HAP-1 (cell line): ENCODE data around the gene STAG1.
"Not testable (repeated sequence)": the region's sequence is repeated elsewhere in the genome, so short reads cannot be mapped to it uniquely, and the experiment has no call there.

Experiments
- DNase-seq, 2 experiments: peaks; one replicate each; pipeline ENCODE4 v3.0.0-alpha.2; 2016 to 2020; ENCODE audit warnings: low spot score in 2 of 2
- H3K27me3 ChIP-seq: fragments of 250-450 bp; sonication (Bioruptor Pico); 2 replicates; pipeline ENCODE4 v1.5.1; 2020; ENCODE audit warnings: low read depth, mild to moderate bottlenecking, moderate library complexity
- H3K36me3 ChIP-seq: fragments of 250-450 bp; sonication (Bioruptor Pico); replicated peaks from 2 replicates; pipeline ENCODE4 v1.5.1; 2020; ENCODE audit warnings: mild to moderate bottlenecking
- H3K4me1 ChIP-seq: fragments of 250-450 bp; sonication (Bioruptor Pico); 2 replicates; pipeline ENCODE4 v1.5.1; 2020; ENCODE audit warnings: mild to moderate bottlenecking
- H3K4me3 ChIP-seq: fragments of 250-450 bp; sonication (Bioruptor Pico); 2 replicates; pipeline ENCODE4 v1.5.1; 2020; ENCODE audit warnings: mild to moderate bottlenecking, moderate library complexity
- H3K9me3 ChIP-seq: fragments of 250-450 bp; sonication (Bioruptor Pico); 2 replicates; pipeline ENCODE4 v1.5.1; 2020; ENCODE audit warnings: mild to moderate bottlenecking, moderate library complexity
- in situ Hi-C: fragments of 300-500 bp; cut with MboI; formaldehyde crosslinking; loops from 3 replicates; pipeline ENCODE4 v1.14.3; 2020; ENCODE audit warnings: low sequenced_read_pairs, inconsistent platforms, mixed read lengths

STAG1 gene

DNA sequence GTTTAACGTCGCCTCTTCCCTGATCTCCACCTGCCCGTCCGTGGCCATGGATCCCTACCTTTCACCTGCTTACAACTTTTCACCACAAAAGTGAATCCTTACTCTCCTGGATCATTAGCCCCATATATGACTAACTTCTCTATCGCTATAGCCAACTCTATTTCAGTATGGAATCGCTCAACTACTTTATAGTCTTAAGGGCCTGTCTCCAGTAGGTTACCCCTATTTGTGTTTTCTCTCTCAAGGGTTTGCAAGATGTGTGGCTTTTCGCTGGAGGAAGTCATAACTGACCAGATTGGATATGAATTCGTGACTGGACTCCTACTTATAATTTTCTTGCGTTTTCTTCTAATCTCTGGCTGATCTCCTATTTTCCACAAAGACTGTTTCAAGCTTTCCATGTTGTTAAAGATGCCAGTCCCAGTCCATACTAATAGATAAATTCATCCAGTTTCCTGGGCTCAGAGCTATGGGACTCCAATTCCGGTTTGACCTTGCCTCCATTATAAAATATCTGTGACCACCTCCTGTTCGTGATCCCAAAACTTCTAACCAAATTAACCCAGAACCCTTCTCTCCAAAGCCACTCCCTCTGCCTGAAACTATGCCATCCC is 1.3 kb upstream of the STAG1 start:
- H3K4me1 ChIP-seq, result peaks cover 17% of the 10 kb centered on the region
- H3K9me3 ChIP-seq, result no peaks in the 10 kb centered on the region
- peak overlapping the region; percentile 80 for H3K4me3 ChIP-seq
- in situ Hi-C loops, result loop anchor here (10.0 kb wide), 1 partner anchor 261 kb away; no protein-coding TSS in a partner anchor
- H3K27me3 ChIP-seq, result no peaks in the 10 kb centered on the region
- H3K36me3 ChIP-seq, result no peaks in the 10 kb centered on the region
- no peak for DNase-seq

DNA sequence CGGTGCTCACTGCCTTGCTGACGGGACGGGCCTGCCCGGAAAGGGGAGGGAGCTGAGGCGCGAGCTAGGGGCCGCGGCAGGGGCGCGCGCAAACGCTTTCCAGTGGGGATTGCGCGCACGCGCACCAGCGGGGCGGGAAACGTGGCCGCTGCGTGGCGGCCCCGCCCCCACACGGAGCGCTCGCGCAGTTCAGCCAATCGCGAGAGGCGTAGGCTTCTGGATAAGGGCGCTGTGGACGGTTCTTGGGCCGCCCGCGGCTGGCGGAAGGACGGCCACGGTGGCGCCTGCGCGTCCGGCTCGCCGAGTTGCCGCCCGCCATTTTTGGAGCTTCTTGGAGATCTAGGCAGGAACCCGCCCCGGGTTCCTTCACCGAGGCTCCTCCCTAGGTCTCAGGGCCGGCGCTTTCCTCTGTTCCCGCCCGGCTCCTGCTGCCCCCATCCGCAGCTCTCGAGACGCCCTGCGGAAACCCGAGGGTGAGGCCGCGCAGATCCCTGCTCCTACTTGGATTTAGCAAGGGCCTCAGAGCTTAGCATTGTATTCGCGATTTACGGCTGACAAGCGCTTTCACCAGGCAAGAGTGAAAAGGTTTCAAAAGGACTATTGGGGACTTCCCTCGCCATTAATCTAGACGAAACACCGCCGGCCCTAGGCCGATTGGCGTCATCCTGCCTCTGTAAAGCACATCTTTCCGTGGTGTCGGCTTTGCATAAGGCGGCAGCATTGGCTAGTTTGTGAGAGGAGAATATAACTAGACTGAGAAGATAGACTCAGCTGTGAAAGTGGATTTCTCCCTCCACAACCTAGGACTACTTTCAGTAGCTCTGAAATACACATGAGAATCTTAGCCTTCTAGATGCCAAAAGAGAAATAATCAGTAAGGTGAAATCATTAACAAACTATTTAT is 496 bp upstream of the STAG1 start:
- DNase-seq, result peak; percentile 96 to 99
- Histone ChIP-seq H3K9me3 (no peaks in the 10 kb centered on the region), H3K4me1 (peaks cover 17% of the 10 kb centered on the region), H3K27me3 (no peaks in the 10 kb centered on the region), H3K4me3 (peak overlapping the region; percentile 80), H3K36me3 (no peaks in the 10 kb centered on the region)
- in situ Hi-C loops, result loop anchor here (10.0 kb wide), 1 partner anchor 262 kb away; no protein-coding TSS in a partner anchor

DNA sequence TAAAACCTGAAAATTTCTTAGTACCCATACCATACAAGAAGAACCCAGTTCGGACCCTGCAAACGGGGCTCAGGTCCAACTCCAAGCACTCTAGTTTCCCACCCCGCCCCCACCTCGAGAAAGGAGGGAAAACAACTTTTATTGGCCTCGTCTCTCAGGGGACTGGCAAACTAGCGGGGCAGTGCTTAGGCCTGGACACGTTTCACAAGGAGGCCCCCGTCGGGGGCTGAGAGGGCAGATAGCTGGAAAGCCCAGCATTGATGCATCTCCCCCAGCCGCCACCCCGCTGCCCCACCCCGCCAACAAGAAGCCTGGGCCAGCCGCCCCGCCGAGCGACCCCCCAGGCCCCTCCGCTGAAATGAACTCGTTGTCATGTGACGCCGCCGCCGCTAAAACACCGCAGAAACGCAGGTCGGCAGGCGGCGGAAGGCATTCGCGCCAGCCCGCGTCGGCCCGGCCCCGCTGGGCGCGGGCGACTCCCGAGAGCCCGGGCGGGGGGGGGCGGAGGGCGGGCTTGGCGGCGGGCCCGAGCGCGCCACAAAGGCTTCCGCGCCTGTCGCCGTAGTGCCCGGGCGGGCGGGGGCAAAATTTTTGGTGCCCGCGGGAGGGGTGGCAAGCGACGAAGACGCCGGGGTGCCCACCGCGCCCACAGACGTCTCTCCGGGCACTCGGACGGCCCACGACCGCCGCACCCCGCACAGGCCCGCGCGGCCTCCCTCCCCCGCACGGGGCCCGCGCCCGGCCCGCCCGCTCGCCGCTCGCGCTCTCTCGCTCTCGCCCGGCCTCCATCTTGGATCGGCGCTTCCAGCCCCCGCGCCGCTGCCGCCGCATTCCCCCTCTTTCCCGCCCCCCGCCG is 634 bp downstream of the STAG1 start:
- peaks cover 19% of the 10 kb centered on the region for H3K4me1 ChIP-seq
- no peaks in the 10 kb centered on the region for H3K36me3 ChIP-seq
- peak overlapping the region; percentile 80 for H3K4me3 ChIP-seq
- no peaks in the 10 kb centered on the region for H3K27me3 ChIP-seq
- H3K9me3 ChIP-seq, result no peaks in the 10 kb centered on the region
- DNase-seq, result peak; percentile 73 to 91
- in situ Hi-C loops, result loop anchor here (10.0 kb wide), 1 partner anchor 263 kb away; no protein-coding TSS in a partner anchor

DNA sequence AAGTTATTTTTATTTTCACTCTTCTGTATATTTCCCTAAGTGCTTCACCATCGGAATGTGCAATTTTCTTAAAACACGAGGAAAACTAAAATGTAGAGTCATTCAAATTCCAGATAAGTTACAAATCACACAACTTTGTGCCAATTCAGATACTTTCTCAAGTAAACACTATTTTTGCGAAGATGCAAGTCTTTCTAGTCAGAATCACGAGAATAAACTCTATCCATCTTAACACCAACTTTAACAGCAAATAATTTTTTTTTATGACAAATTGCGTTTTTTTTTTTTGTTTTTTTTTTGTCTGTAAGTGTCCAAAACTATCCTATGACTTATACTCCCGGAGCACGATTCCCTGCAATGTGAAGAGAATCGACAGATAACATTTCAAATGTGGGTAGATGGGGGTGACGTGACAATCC is 1.3 kb downstream of the STAG1 start:
- no peak for DNase-seq
- no peaks in the 10 kb centered on the region for H3K9me3 ChIP-seq
- no peaks in the 10 kb centered on the region for H3K27me3 ChIP-seq
- peaks cover 19% of the 10 kb centered on the region for H3K4me1 ChIP-seq
- no peaks in the 10 kb centered on the region for H3K36me3 ChIP-seq
- peak overlapping the region; percentile 80 for H3K4me3 ChIP-seq
- in situ Hi-C loops, result loop anchor here (10.0 kb wide), 1 partner anchor 264 kb away; no protein-coding TSS in a partner anchor

DNA sequence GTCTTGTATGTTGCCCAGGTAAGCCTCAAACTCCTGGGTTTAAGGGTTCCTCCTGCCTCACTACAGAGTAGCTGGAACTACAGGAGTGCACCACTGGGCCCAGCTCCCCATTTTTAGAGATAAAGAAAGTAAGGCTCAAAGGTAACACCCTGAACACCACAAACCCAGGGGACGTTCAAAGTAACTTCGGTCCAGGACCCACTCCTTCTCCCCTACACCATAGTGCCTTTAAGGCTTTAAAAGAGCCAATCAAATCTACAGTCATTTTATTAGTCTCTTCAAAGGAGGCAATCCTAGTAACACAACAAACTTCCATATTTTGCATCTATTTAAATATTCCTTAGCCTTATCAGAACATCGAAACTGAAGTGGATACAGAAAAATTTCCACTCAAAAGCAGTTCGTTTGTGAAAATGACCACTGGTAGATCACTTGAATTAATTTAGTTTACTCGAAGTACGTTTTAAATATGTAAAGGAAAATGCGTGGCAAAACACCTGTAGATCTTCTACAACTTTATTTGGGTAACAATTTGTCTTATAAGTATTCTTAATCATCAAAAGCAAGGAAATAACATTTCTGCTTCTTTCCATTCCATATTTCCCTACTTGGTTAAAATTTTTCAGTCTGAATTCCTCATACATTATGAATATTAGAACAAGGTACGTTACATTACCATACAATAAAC is 1.8 kb downstream of the STAG1 start:
- no peaks in the 10 kb centered on the region for H3K9me3 ChIP-seq
- H3K4me1 ChIP-seq, result peaks cover 19% of the 10 kb centered on the region
- no peaks in the 10 kb centered on the region for H3K27me3 ChIP-seq
- peak overlapping the region; percentile 80 for H3K4me3 ChIP-seq
- in situ Hi-C loops, result loop anchor here (10.0 kb wide), 1 partner anchor 264 kb away; no protein-coding TSS in a partner anchor
- no peaks in the 10 kb centered on the region for H3K36me3 ChIP-seq
- DNase-seq, result peak in 1 of 2 experiments; percentile 48

DNA sequence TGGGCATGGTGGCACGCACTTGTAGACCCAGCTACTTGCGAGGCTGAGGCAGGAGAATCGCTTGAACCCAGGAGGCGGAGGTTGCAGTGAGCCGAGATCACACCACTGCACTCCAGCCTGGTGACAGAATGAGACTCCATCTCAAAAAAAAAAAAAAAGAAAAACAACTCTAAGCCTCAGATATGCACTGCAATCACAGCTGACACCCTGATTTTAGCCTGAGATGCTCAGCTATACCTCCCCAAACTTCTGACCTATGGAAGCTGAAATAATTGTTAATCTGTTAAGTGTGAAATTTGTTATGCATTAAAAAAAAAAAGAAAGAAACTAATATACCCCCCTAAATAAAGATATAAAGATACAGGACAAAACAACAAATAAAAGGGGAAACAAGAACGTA is 2.6 kb downstream of the STAG1 start:
- not testable (repeated sequence) for H3K9me3 ChIP-seq, H3K36me3 ChIP-seq, H3K4me3 ChIP-seq, H3K27me3 ChIP-seq, DNase-seq
- peaks cover 19% of the 10 kb centered on the region for H3K4me1 ChIP-seq
- in situ Hi-C loops, result loop anchor here (10.0 kb wide), 1 partner anchor 265 kb away; no protein-coding TSS in a partner anchor

DNA sequence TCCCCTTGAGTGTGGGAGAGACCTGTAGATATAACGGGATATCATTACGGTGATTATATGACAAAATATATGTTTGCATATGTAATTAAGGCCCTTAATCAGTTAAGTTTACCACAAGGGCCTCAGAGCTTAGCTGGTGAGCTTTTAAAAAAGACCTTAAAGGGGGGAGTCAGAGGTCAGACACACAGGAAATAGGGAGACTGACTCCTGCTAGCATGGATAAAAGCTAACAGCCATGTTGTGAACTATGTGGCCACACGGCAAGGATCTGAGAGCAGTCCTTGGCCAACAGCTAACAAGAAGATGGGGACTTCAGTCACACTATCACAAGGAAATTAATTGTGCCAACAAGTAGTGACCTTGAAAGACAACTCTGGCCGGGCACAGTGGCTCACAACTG is 3.1 kb downstream of the STAG1 start:
- Histone ChIP-seq H3K27me3 (no peaks in the 10 kb centered on the region), H3K9me3 (no peaks in the 10 kb centered on the region), H3K4me1 (peaks cover 19% of the 10 kb centered on the region), H3K4me3 (no peak overlapping the region), H3K36me3 (no peaks in the 10 kb centered on the region)
- DNase-seq, result no peak
- in situ Hi-C loops, result no loop called here

DNA sequence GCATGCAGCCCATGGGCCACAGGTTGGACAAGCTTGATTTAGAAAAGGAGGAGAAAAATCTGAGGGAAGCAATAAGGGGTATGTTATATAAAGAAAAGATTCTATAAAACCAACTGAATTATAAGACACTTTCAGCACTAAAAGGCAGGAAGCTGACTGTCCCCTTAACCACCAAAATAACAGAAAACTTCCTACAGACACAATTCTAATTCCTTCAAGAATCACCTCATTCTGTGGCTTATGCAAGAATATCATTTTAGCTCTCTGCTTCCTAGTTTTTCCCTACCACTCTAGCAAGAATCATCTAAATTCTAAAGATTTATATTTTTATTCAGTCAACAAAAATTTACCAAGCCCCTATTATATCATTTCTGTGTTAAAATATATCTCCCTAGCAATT is 6.3 kb downstream of the STAG1 start:
- in situ Hi-C loops, result no loop called here
- DNase-seq, result no peak
- Histone ChIP-seq H3K9me3 (no peaks in the 10 kb centered on the region), H3K4me1 (peaks cover 19% of the 10 kb centered on the region), H3K4me3 (no peak overlapping the region), H3K36me3 (no peaks in the 10 kb centered on the region; the same call in 1 of the 2 replicates), H3K27me3 (no peaks in the 10 kb centered on the region)

DNA sequence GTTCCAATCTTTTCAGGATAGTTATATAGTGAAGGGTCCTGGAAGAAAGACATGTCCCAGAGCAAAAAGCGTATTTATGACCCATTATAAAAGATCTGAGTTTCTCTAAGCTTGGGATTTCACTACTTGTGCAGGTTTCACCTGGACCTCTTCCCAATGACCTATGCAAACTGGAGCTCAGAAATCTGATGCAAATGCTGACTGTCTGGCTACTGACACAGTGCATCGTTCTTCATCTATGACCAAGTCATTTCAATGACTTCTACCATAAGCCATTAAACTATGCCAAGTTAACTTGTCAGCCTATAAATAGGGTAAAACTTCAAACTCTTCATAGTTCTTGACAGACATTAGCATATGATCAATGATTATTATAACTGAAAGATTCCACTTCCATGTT is 11.1 kb downstream of the STAG1 start:
- no peak for DNase-seq
- Histone ChIP-seq H3K27me3 (no peaks in the 10 kb centered on the region), H3K4me3 (no peak overlapping the region), H3K36me3 (no peaks in the 10 kb centered on the region; the same call in 1 of the 2 replicates), H3K4me1 (peaks cover 2% of the 10 kb centered on the region), H3K9me3 (no peaks in the 10 kb centered on the region)
- in situ Hi-C loops, result no loop called here

DNA sequence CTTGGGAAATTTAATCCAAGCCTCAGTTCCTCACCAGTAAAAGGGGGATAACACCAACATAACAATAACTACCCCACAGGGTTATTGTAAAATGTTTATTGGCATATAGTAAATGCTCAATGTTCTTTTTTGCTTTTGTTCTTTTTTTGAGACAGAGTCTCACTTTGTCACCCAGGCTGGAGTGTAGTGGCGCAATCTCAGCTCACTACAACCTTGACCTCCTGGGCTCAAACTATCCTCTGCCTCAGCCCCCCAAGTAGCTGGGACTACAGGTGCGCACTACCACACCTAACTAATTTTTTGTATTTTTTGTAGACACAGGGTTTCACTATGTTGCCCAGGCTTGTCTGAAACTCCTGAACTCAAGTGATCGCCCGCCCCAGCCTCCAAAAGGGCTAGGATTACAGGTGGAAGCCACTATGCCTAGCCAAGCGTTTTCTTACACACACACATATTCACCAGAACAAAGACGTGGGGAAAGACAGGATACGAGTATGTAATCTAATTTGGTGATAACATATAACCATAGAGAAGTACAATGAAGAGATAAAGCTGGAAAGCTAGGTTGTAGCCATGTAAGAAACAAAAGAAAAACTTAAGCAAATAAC is 11.7 kb downstream of the STAG1 start:
- DNase-seq, result no peak
- in situ Hi-C loops, result no loop called here
- no peak overlapping the region for H3K4me3 ChIP-seq
- H3K4me1 ChIP-seq, result peaks cover 2% of the 10 kb centered on the region
- H3K9me3 ChIP-seq, result no peaks in the 10 kb centered on the region
- no peaks in the 10 kb centered on the region for H3K27me3 ChIP-seq
- no peaks in the 10 kb centered on the region; the same call in 1 of the 2 replicates for H3K36me3 ChIP-seq

DNA sequence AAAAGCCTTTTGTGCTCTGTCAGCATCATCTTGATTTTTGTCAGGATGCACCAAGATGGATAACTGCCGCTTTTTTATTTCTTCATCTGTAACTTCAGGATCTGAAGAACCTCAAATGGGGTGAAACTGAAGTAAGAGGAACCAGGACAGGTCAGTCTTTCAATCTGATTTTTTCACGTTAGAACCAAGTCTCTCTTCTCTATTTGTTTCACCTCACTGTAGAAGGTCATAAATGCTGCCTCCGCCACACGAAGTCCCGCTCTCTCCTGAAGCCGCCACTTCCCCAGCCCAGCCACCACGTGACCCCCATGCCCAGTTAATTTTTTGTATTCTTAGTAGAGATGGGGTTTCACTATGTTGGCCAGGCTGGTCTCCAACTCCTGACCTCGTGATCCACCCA is 15.2 kb downstream of the STAG1 start:
- in situ Hi-C loops, H3K27me3 ChIP-seq, DNase-seq, H3K9me3 ChIP-seq, H3K4me3 ChIP-seq, H3K36me3 ChIP-seq: not testable (repeated sequence)
- H3K4me1 ChIP-seq, result peaks cover 10% of the 10 kb centered on the region

DNA sequence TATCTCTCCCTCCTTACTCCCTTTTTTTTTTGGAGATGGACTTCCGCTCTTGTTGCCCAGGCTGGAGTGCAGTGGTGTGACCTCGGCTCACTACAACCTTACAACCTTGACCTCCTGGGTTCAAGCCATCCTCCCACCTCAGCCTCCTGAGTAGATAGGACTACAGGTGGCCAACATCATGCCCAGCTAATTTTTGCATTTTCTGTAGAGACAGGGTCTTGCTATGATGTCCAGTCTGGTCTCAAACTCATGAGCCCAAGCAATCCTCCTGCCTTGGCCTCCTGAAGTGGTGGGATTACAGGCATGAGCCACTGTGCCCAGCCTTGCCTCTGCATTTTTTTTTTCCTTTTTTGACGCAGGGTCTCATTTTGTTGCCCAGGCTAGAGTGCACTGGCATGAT is 17.1 kb downstream of the STAG1 start:
- no peaks in the 10 kb centered on the region for H3K9me3 ChIP-seq
- no peak overlapping the region for H3K4me3 ChIP-seq
- H3K4me1 ChIP-seq, result peaks cover 15% of the 10 kb centered on the region
- H3K27me3 ChIP-seq, result no peaks in the 10 kb centered on the region
- in situ Hi-C loops, result no loop called here
- no peak for DNase-seq
- no peaks in the 10 kb centered on the region for H3K36me3 ChIP-seq
